ENCODE data around the gene VTI1A.

The VTI1A gene

GRCh38 chr10:112766636-112767035, 319.6 kb downstream of the VTI1A start:
- DNase-seq, result no peak

DNA sequence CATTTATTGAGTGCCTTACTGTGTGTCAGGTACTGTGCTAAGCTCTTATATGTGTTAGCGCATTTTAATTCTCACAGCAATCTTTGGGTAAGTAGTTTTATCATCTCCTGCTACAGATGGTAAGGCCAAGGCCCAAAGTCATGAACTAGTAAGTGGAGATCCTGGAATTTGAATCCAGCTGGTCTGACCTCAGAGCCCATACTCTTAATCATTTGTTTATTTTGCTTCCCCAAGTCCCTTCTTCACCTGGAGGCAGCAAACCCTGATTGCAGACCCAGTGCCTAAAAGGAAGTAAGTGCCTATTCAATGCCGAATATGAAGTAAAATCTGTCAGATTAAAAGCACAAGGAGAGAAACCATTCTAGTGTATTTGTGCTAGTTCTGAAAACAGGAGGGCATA, 320.1 kb downstream of the VTI1A start:
- no peak for DNase-seq

- DNase-seq, result no peak
Observed at GRCh38 chr10:112768121-112768520, 321.1 kb downstream of the VTI1A start.

- no peak for DNase-seq
Observed at GRCh38 chr10:112769081-112769480, 322.1 kb downstream of the VTI1A start.

GRCh38 chr10:112769611-112770370, 322.8 kb downstream of the VTI1A start:
- no peak for DNase-seq

GRCh38 chr10:112771733-112772132, 324.7 kb downstream of the VTI1A start:
- DNase-seq, result no peak

DNA sequence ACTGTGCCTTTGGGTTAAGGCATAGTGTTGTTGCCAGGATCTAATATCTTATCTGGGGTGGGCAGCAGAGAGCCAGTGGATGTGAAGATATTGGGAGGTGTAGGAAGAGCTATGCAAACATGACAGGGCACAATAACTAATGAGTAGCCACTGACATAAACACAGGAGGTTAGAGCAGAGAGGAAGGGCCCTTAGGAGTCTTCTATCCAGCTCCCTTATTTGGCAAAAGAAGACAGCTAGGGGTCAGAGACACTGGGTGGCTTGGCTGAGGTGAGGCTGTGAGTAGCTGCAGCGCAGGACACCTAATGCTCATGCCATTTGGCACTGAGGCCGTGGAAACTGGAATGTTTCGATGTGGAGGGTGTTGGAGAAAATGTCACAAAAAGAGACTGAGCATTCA, 326.8 kb downstream of the VTI1A start:
- DNase-seq, result no peak

- DNase-seq, result no peak
Observed at GRCh38 chr10:112774210-112774609, 327.2 kb downstream of the VTI1A start.

DNA sequence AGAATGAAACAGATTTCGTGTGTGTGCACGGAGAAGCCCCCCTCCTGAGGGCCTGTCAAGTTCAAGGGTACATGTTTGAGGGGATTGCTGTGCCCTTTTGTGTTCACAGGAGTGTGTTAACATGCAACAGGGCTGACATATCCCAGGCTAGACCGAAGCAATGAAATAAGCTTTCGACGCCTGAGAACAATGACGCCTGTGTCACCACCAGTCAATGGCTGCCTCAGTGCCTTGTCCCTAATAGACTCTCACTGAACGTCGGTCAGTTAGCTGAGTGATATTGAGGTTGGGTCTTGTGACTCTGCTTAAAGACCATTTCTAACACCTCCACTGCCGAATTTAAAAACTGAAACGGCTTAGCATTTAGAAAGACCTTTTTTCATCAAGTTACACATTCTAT, 327.8 kb downstream of the VTI1A start:
- DNase-seq, result no peak

- DNase-seq, result peak; percentile 26
Observed at GRCh38 chr10:112775381-112775780, 328.4 kb downstream of the VTI1A start.

- no peak for DNase-seq
Observed at GRCh38 chr10:112775892-112776674, 329.1 kb downstream of the VTI1A start.

DNA sequence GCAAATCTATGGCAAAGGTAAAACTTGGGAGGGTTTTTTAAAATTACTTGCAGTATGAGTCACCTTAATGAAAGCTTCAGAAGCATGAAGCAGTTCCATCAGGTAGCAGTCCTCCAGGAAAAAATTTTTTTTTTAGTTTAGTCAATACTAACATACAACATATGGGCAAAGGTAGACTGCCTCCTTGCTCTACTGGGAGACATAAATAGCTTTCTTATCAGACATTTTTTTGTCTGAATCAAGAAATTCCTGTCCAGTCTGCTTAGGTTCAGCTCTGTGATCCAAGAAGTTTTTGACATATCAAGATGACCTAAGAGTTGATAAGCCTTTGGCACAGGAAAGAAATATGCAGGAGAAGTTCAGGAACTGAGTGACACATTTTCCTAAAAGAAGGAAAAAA, 331.6 kb downstream of the VTI1A start:
- DNase-seq, result no peak

GRCh38 chr10:112779025-112779770, 332.2 kb downstream of the VTI1A start:
- DNase-seq, result no peak

DNA sequence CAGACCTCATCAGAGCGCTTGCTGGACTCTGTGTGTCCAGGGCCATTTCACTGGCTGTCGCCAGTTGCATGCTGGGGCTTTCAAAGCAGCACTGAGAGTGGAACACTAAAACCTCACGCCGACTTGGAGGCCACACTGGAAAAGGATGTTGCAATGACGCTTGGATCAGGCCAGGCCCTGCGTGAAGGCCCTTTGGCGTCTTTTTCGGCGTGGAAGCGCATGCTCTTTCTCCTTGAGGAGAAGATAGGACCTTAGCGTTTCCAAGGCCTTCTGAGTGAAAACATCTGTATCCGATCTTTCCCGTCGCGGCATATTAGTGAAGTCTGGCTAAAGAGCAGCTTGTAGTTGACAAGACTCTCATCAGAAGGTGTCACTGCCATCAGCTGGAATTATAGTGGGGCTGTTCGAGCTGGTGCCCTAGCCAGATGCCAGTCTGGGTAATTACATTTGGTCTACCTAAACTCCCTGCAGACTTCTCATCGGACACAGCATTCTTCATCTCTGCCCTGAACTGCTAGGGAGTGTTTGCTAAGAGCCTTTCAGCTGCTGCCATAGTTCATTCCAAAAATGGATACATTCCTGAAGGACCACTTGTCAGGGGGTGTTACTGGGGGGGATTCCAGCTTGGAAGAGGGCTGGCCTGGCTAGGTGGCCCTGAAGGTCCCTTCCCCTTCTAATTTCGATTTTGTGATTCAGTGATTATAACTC, 335.3 kb downstream of the VTI1A start:
- no peak for DNase-seq

GRCh38 chr10:112783351-112784021, 336.5 kb downstream of the VTI1A start:
- no peak for DNase-seq

GRCh38 chr10:112784022-112784461, 337.0 kb downstream of the VTI1A start:
- no peak for DNase-seq

GRCh38 chr10:112785089-112785488, 338.1 kb downstream of the VTI1A start:
- DNase-seq, result no peak

DNA sequence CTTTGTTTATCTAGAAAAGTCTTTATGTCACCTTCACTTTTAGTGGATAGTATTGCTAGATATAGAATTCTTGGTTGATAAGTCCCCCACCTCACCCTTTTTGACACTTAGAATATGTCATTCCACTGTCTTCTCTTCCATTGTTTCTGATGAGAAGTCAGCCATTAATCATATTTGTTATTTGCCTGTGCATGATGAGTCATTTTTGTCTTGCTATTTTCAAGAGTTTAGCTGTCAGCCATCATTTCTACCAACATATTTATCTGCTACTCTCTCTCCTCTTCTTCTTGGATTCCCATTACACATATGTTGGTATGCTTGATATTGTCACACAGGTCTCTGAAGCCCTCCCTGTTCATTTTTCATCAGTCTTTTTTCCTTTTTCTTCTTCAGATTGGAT, 342.2 kb downstream of the VTI1A start:
- DNase-seq, result no peak

DNA sequence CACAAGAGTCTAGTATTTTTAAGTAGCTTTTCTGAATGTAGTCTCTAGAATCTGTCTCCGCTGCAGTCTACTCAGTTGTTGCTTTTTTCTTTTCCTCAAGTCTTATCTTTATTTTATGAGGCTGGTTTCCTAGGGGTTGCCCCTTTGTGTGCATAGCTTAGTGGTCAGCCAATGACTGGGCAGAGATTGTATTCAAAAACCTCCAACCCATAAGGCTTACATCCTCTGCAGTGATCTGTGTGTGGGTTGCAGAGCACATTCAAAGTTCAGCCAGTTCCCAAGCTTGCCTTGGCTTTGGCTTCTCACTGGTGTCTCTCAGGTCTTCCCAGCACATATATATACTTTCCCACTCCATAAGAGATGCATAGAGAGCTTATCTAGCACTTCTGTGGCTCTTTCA, 343.0 kb downstream of the VTI1A start:
- DNase-seq, result no peak

GRCh38 chr10:112790921-112791320, 343.9 kb downstream of the VTI1A start:
- no peak for DNase-seq

DNA sequence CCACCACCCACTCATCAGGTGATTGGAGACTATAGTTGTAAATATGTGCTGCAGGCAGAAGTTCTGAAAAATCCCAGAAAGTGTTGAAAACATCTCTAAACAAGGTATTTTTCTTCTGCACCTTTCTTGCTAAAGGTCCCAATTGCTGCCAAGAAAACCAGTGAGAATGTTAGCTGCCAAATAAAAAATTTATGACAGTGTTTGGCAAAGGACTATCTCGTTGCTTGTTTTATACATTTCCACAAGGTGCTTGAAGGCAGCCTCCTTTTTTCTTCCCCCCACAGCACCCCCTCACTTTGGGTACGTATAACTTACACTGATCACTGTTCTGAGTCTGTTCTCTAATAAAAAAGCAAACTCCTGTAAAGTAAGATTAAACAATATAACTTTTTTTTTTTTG, 344.4 kb downstream of the VTI1A start:
- DNase-seq, result no peak

DNA sequence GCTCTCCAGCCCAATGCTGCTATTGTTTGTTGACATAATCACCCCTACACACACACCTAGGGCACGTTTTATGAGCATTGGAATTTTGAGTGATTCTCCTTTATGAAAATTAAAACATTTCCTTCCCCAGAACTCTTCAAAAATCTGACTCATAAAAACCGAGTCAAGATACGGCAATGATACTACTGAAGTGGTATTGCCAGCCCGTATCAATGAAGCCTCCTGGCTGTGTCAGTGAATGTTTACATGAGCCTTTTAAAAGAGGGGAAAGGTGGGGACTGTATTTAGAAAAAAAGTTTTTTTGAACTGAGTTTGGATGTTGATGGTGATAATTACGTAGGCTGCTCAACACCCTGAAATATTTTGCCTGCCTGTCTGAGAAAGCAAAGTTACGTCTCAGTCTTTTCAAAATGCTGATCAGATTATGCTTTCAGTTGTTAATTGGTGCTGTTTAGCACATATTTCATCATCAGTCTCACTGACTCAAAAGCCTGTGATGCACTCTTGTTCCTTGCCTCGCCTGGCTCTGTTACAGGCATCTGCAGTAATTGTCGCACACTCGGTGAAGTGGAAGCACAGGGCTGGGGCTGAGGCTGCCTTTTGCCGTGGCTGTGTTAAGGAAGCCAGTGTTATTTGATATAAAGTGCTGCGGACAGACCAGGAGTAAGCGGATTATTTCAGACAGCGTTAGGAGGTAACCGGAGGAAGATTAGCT, 345.6 kb downstream of the VTI1A start:
- peak; percentile 34 for DNase-seq

Measured in EL (cell line).